ENCODE data around the gene AAGAB. TPM values are rescaled to one million over a fixed set of nuclear protein-coding genes. Genes with fewer than 3 reads are reported as not detected.

The AAGAB gene
- polyA plus RNA-seq, 1 donor from 2014 or later = 114 TPM

DNA sequence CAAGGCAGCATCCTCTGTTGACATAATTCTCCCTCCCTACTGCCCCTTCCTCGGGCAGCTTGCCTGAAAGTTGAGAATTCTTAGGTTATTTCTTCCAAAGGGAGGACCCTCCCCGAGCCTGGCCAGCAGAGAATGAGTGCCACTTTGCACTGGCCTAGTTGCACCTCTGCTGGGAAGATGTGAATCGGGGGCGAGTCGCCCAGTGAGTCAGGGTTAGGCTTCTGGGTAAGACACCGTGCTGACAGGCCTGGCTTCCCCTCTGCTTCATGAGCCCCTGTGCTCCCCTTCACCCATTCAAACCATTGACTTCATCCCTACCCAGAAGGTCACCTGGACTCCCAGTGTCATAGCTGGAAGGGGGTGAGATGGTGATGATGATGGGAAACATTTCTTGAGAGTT, 82.3 kb downstream of the AAGAB start:
- H3F3A ChIP-seq (ENCODE audit: insufficient read depth, low read length, poor library complexity, severe bottlenecking) = no peaks in the 10 kb centered on the region
- TF ChIP-seq TAF1 (IDR thresholded peaks at IDR 0.05; ENCODE audit: low read depth) (no peak), RAD21 (conservative IDR thresholded peaks at IDR 0.05) (no peak), POLR2AphosphoS5 (IDR thresholded peaks at IDR 0.05) (no peak), SMC3 (conservative IDR thresholded peaks at IDR 0.05; ENCODE audit: poor library complexity) (no peak)
- H3K4me2 ChIP-seq (ENCODE audit: low read length) = no peak overlapping the region
- H3K9me3 ChIP-seq (ENCODE audit: low read length) = no peaks in the 10 kb centered on the region
- no peak overlapping the region for H3K9ac ChIP-seq (ENCODE audit: low read length)
- no peak overlapping the region for H3K27ac ChIP-seq (ENCODE audit: low read length)
- no peaks in the 10 kb centered on the region for H3K9me2 ChIP-seq (ENCODE audit: insufficient read depth, low read length)
- no peak overlapping the region for H2AFZ ChIP-seq (ENCODE audit: low read depth, low read length)
- H4K20me1 ChIP-seq (ENCODE audit: insufficient read depth) = no peaks in the 10 kb centered on the region
- H3K36me3 ChIP-seq (ENCODE audit: insufficient read depth, low read length) = no peaks in the 10 kb centered on the region
- no peak overlapping the region for H3K4me3 ChIP-seq (ENCODE audit: low read length)
- no peaks in the 10 kb centered on the region for H3K79me2 ChIP-seq (replicated peaks; ENCODE audit: insufficient read depth, low read length)
- no peaks in the 10 kb centered on the region for H3K27me3 ChIP-seq (ENCODE audit: insufficient read depth, low read depth, low read length)

- no peaks in the 10 kb centered on the region for H3K27me3 ChIP-seq (ENCODE audit: insufficient read depth, low read depth, low read length)
- no peak overlapping the region for H2AFZ ChIP-seq (ENCODE audit: low read depth, low read length)
- H3K9me2 ChIP-seq (ENCODE audit: insufficient read depth, low read length) = no peaks in the 10 kb centered on the region
- no peaks in the 10 kb centered on the region for H3K79me2 ChIP-seq (replicated peaks; ENCODE audit: insufficient read depth, low read length)
- H3K4me2 ChIP-seq (ENCODE audit: low read length) = no peak overlapping the region
- H3K36me3 ChIP-seq (ENCODE audit: insufficient read depth, low read length) = no peaks in the 10 kb centered on the region
- H3K9me3 ChIP-seq (ENCODE audit: low read length) = no peaks in the 10 kb centered on the region
- TF ChIP-seq, protein P1, sequence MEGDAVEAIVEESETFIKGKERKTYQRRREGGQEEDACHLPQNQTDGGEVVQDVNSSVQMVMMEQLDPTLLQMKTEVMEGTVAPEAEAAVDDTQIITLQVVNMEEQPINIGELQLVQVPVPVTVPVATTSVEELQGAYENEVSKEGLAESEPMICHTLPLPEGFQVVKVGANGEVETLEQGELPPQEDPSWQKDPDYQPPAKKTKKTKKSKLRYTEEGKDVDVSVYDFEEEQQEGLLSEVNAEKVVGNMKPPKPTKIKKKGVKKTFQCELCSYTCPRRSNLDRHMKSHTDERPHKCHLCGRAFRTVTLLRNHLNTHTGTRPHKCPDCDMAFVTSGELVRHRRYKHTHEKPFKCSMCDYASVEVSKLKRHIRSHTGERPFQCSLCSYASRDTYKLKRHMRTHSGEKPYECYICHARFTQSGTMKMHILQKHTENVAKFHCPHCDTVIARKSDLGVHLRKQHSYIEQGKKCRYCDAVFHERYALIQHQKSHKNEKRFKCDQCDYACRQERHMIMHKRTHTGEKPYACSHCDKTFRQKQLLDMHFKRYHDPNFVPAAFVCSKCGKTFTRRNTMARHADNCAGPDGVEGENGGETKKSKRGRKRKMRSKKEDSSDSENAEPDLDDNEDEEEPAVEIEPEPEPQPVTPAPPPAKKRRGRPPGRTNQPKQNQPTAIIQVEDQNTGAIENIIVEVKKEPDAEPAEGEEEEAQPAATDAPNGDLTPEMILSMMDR (IDR thresholded peaks at IDR 0.05; ENCODE audit: poor library complexity, severe bottlenecking) = no peak
- TF ChIP-seq REST (IDR thresholded peaks at IDR 0.05; ENCODE audit: borderline replicate concordance) (no peak), TAF1 (IDR thresholded peaks at IDR 0.05; ENCODE audit: low read depth) (no peak), EZH2 (IDR thresholded peaks at IDR 0.05; ENCODE audit: borderline replicate concordance, insufficient read depth, low read length, poor library complexity, severe bottlenecking) (no peak), RAD21 (conservative IDR thresholded peaks at IDR 0.05) (no peak), SMC3 (conservative IDR thresholded peaks at IDR 0.05; ENCODE audit: poor library complexity) (no peak), MXI1 (conservative IDR thresholded peaks at IDR 0.05; ENCODE audit: poor library complexity, severe bottlenecking) (no peak), POLR2AphosphoS5 (IDR thresholded peaks at IDR 0.05) (no peak), EP300 (conservative IDR thresholded peaks at IDR 0.05; ENCODE audit: poor library complexity, severe bottlenecking) (no peak)
- H3K4me3 ChIP-seq (ENCODE audit: low read length) = no peak overlapping the region
- H3K27ac ChIP-seq (ENCODE audit: low read length) = no peak overlapping the region
- no peak overlapping the region for H3K9ac ChIP-seq (ENCODE audit: low read length)
- no peaks in the 10 kb centered on the region for H3F3A ChIP-seq (ENCODE audit: insufficient read depth, low read length, poor library complexity, severe bottlenecking)
- H4K20me1 ChIP-seq (ENCODE audit: insufficient read depth) = no peaks in the 10 kb centered on the region
Measured at GRCh38 chr15:67171471-67171870, 83.0 kb downstream of the AAGAB start.

All from neural cell (in vitro differentiated cells).